H9 (cell line): ENCODE data around the gene MYOZ3. TPM values are rescaled to one million over a fixed set of nuclear protein-coding genes. Genes with fewer than 3 reads are reported as not detected.

Experiments
- DNase-seq: peaks from one replicate; pipeline ENCODE4 v3.0.0-alpha.2; 2017
- H2AFZ ChIP-seq: one replicate; pipeline ENCODE4 v1.6.1; 2013; ENCODE audit warnings: mild to moderate bottlenecking, low read length, control low read depth, moderate library complexity
- H2AK5ac ChIP-seq: 2 replicates; pipeline ENCODE4 v1.6.1; 2013; ENCODE audit warnings: low read length, control low read depth, mixed read lengths; ENCODE audit not compliant: insufficient read length
- H2BK120ac ChIP-seq: one replicate; pipeline ENCODE4 v1.6.1; 2013; ENCODE audit warnings: low read depth, mild to moderate bottlenecking, low read length, control low read depth, inconsistent platforms; ENCODE audit not compliant: poor library complexity, severe bottlenecking
- H2BK12ac ChIP-seq: 2 replicates; pipeline ENCODE4 v1.6.1; 2013; ENCODE audit warnings: low read length, control low read depth, mixed read lengths, low read depth; ENCODE audit not compliant: insufficient read length
- H2BK15ac ChIP-seq: 2 replicates; pipeline ENCODE4 v1.6.1; 2013; ENCODE audit warnings: low read depth, low read length, control low read depth
- H2BK20ac ChIP-seq: one replicate; pipeline ENCODE4 v1.6.1; 2013; ENCODE audit warnings: low read depth, mild to moderate bottlenecking, low read length, control low read depth, inconsistent platforms; ENCODE audit not compliant: poor library complexity, severe bottlenecking
- H2BK5ac ChIP-seq: 2 replicates; pipeline ENCODE4 v1.6.1; 2013; ENCODE audit warnings: low read length, control low read depth, mixed read lengths; ENCODE audit not compliant: insufficient read length
- H3K14ac ChIP-seq: 2 replicates; pipeline ENCODE4 v1.6.1; 2013; ENCODE audit warnings: low read length, control low read depth; ENCODE audit not compliant: insufficient read depth
- H3K18ac ChIP-seq: 2 replicates; pipeline ENCODE4 v1.6.1; 2013; ENCODE audit warnings: low read depth, mild to moderate bottlenecking, mixed read lengths, low read length, control low read depth; ENCODE audit not compliant: insufficient read length
- H3K23ac ChIP-seq: 2 replicates; pipeline ENCODE4 v1.6.1; 2013; ENCODE audit warnings: low read length, control low read depth, mixed read lengths, low read depth; ENCODE audit not compliant: insufficient read length
- H3K23me2 ChIP-seq: 2 replicates; pipeline ENCODE4 v1.6.1; 2013; ENCODE audit warnings: low read depth, mild to moderate bottlenecking, mixed read lengths, low read length, control low read depth; ENCODE audit not compliant: insufficient read length, poor library complexity, severe bottlenecking
- H3K27ac ChIP-seq: 2 replicates; pipeline ENCODE4 v1.5.1; 2013; ENCODE audit warnings: low read length, control low read depth, mixed read lengths, low read depth; ENCODE audit not compliant: insufficient read length
- H3K27me3 ChIP-seq: 2 replicates; pipeline ENCODE4 v1.6.1; 2013; ENCODE audit warnings: low read length, control low read depth, inconsistent platforms; ENCODE audit not compliant: insufficient read depth
- H3K4ac ChIP-seq: 2 replicates; pipeline ENCODE4 v1.6.1; 2013; ENCODE audit warnings: low read depth, mild to moderate bottlenecking, control low read depth, inconsistent platforms, low read length, moderate library complexity
- H3K4me1 ChIP-seq: 2 replicates; pipeline ENCODE4 v1.6.1; 2013; ENCODE audit warnings: low read length, control low read depth, inconsistent platforms; ENCODE audit not compliant: insufficient read depth
- H3K4me2 ChIP-seq: 2 replicates; pipeline ENCODE4 v1.6.1; 2013; ENCODE audit warnings: low read length, control low read depth, mixed read lengths; ENCODE audit not compliant: insufficient read length, insufficient read depth
- H3K56ac ChIP-seq: 2 replicates; pipeline ENCODE4 v1.6.1; 2013; ENCODE audit warnings: low read depth, mild to moderate bottlenecking, mixed read lengths, low read length, control low read depth; ENCODE audit not compliant: insufficient read length
- H3K79me1 ChIP-seq: 2 replicates; pipeline ENCODE4 v1.6.1; 2013; ENCODE audit warnings: low read depth, mild to moderate bottlenecking, moderate library complexity, low read length, control low read depth, inconsistent platforms; ENCODE audit not compliant: insufficient read depth, poor library complexity, severe bottlenecking
- H3K79me2 ChIP-seq: 2 replicates; pipeline ENCODE4 v1.6.1; 2013; ENCODE audit warnings: low read length, control low read depth, inconsistent platforms; ENCODE audit not compliant: insufficient read depth
- H3K9ac ChIP-seq: 2 replicates; pipeline ENCODE4 v1.6.1; 2013; ENCODE audit warnings: low read length, control low read depth, mixed read lengths; ENCODE audit not compliant: insufficient read length; ENCODE audit errors: extremely low read depth
- H3K9me3 ChIP-seq: one replicate; pipeline ENCODE4 v1.6.1; 2013; ENCODE audit warnings: low read depth, low read length, inconsistent platforms; ENCODE audit not compliant: control insufficient read depth
- H3T11ph ChIP-seq: one replicate; pipeline ENCODE4 v1.6.1; 2013; ENCODE audit warnings: mild to moderate bottlenecking, low read length, control low read depth, inconsistent platforms
- H4K20me1 ChIP-seq: one replicate; pipeline ENCODE4 v1.6.1; 2013; ENCODE audit not compliant: control insufficient read depth, insufficient read length, insufficient read depth
- H4K5ac ChIP-seq: 2 replicates; pipeline ENCODE4 v1.6.1; 2013; ENCODE audit warnings: low read depth, mild to moderate bottlenecking, mixed read lengths, low read length, control low read depth; ENCODE audit not compliant: insufficient read length
- H4K8ac ChIP-seq: replicated peaks from 2 replicates; pipeline ENCODE4 v1.6.1; 2013; ENCODE audit warnings: low read length, control low read depth, mixed read lengths, low read depth; ENCODE audit not compliant: insufficient read length
- H4K91ac ChIP-seq: 2 replicates; pipeline ENCODE4 v1.6.1; 2013; ENCODE audit warnings: low read depth, mild to moderate bottlenecking, moderate library complexity, mixed read lengths, low read length, control low read depth; ENCODE audit not compliant: insufficient read length
- H3K27ac Mint-ChIP-seq, 3 experiments: 2 replicates in 2 of 3; 3 replicates in 1 of 3; pipeline ENCODE4 v1.8.0; 2020 to 2021; ENCODE audit warnings: mixed read lengths in 3 of 3, mild to moderate bottlenecking in 1 of 3, moderate library complexity in 1 of 3
- H3K27me3 Mint-ChIP-seq: 2 replicates; pipeline ENCODE4 v1.8.0; 2021; ENCODE audit warnings: low read depth, mild to moderate bottlenecking, moderate library complexity, mixed read lengths
- H3K36me3 Mint-ChIP-seq, 3 experiments: 2 replicates in 2 of 3; 3 replicates in 1 of 3; pipeline ENCODE4 v1.8.0; 2020 to 2021; ENCODE audit warnings: low read depth in 3 of 3, mixed read lengths in 3 of 3; ENCODE audit not compliant: insufficient read depth in 1 of 3
- H3K4me1 Mint-ChIP-seq, 2 experiments: 2 replicates each; pipeline ENCODE4 v1.8.0; 2020; ENCODE audit warnings: mixed read lengths in 2 of 2
- H3K4me3 Mint-ChIP-seq, 2 experiments: 2 replicates in 1 of 2; 3 replicates in 1 of 2; pipeline ENCODE4 v1.8.0; 2020 to 2021; ENCODE audit warnings: mild to moderate bottlenecking in 2 of 2, mixed read lengths in 2 of 2, moderate library complexity in 1 of 2
- H3K9me3 Mint-ChIP-seq, 2 experiments: 2 replicates in 1 of 2; 3 replicates in 1 of 2; pipeline ENCODE4 v1.8.0; 2020; ENCODE audit warnings: mild to moderate bottlenecking in 2 of 2, mixed read lengths in 2 of 2, moderate library complexity in 1 of 2
- CTCF ChIP-seq: fragments of 200-600 bp; sonication (generic); conservative IDR thresholded peaks from 3 replicates; pipeline ENCODE4 v1.8.0; 2021; ENCODE audit warnings: antibody characterized with exemption, mild to moderate bottlenecking
- WGBS: extraction: QIAGEN DNeasy Blood & Tissue Kit; methylation state at CpG from one replicate; pipeline ENCODE4 v1.1.7; 2013; ENCODE audit warnings: missing lambda C conversion rate, low lambda C conversion rate, mixed read lengths; ENCODE audit not compliant: insufficient read length; ENCODE audit errors: extremely low coverage; 5-methylcytosine and 5-hydroxymethylcytosine counted together
- total RNA-seq: library from RNA; stranded (reverse); gene quantifications from 2 replicates; pipeline ENCODE4 v1.2.1, GENCODE V29; 2021

MYOZ3 gene
- total RNA-seq, 1 experiment from 2014 or later, result 18.1 TPM

- H3K18ac ChIP-seq, result no peak overlapping the region
- peak overlapping the region in 1 of 3 experiments; percentile 59; a peak in 4 of 7 replicates for H3K27ac Mint-ChIP-seq
- no peak overlapping the region for H3K56ac ChIP-seq
- no peak overlapping the region for H3T11ph ChIP-seq
- no peak for DNase-seq
- no peaks in the 10 kb centered on the region for H3K79me2 ChIP-seq
- no peak overlapping the region for H2BK12ac ChIP-seq
- H3K79me1 ChIP-seq, result no peaks in the 10 kb centered on the region
- no peak overlapping the region for H2BK20ac ChIP-seq
- no peak overlapping the region for H3K23ac ChIP-seq
- H3K14ac ChIP-seq, result no peak overlapping the region; the same call in 1 of the 2 replicates
- H3K4me3 Mint-ChIP-seq, result peak overlapping the region in 1 of 2 experiments; percentile 11; a peak in 1 of 5 replicates
- no peaks in the 10 kb centered on the region for H3K9me3 ChIP-seq
- H3K4me2 ChIP-seq, result no peak overlapping the region
- TF ChIP-seq CTCF, result no peak
- no peak overlapping the region for H2AK5ac ChIP-seq
- H2BK120ac ChIP-seq, result no peak overlapping the region
- H3K9me3 Mint-ChIP-seq, result no peaks in the 10 kb centered on the region
- H2BK15ac ChIP-seq, result no peak overlapping the region
- no peak overlapping the region for H2AFZ ChIP-seq
- H2BK5ac ChIP-seq, result no peak overlapping the region
- H3K36me3 Mint-ChIP-seq, result no peaks in the 10 kb centered on the region
- no peak overlapping the region for H4K5ac ChIP-seq
- no CpG with 5 or more reads among the region's 1 CpG for WGBS
- no peak overlapping the region for H4K91ac ChIP-seq
- H3K9ac ChIP-seq, result no peak overlapping the region
- H3K4ac ChIP-seq, result no peak overlapping the region
- no peaks in the 10 kb centered on the region for H3K27me3 ChIP-seq
- H3K23me2 ChIP-seq, result peaks cover 4% of the 10 kb centered on the region
- no peak overlapping the region for H4K8ac ChIP-seq
- H3K27ac ChIP-seq, result no peak overlapping the region
- no peaks in the 10 kb centered on the region for H3K4me1 ChIP-seq
- H3K4me1 Mint-ChIP-seq, result peaks cover 21 to 32% of the 10 kb centered on the region in 2 experiments
- peaks cover 6% of the 10 kb centered on the region for H3K27me3 Mint-ChIP-seq
- H4K20me1 ChIP-seq, result no peaks in the 10 kb centered on the region
These were observed 9.7 kb upstream of the MYOZ3 start for GRCh38 chr5:150651382-150651781.
